HG02763 (cell line): ENCODE data around the gene SLC25A26.

Experiments
- ATAC-seq: cut with Tn5 transposase; IDR thresholded peaks from one replicate; pipeline ENCODE4 v1.9.1; 2021; ENCODE audit warnings: mild to moderate bottlenecking, moderate library complexity; ENCODE audit not compliant: unreplicated experiment

The SLC25A26 gene

DNA sequence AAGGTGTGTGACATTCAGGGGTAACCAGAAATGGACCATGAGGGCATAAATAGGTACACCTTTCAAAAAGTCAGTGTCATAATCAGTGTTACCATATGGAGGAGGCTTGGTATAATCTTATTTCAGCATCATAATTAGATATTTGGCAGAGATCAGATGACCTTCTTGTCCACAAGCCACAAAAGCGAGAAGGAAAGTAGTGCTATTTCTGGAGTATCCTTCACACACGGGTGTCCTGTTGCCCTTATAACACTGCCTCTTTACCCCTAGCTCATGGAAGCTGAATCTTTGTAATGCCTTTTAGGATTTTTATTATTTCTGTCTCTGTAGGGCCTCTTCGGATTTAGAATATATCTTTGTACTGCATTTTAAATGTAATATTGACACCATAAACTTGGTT, 147.2 kb downstream of the SLC25A26 start:
- ATAC-seq: no peak

- ATAC-seq: no peak
Measured at GRCh38 chr3:66370179-66370578, 149.4 kb downstream of the SLC25A26 start.

DNA sequence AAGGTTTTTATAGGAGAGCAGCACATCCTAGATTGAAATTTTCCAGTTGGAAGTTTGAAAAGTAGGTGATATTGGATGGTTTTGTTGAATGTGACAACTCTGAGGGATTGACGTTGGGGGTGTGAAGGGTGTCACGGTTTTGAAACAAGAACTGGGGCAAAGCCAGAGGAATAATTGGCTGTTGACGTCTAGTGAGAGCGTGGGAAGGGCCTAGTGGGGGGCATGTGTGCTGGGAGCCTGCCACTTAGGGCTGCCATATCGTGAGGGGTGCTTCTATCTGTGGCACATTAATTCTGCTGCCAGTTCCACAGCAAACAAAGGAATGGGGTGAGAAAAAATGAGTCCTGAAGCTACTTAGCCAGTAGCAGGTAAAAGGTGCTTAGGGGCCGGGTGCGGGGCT, 150.6 kb downstream of the SLC25A26 start:
- ATAC-seq: no peak

DNA sequence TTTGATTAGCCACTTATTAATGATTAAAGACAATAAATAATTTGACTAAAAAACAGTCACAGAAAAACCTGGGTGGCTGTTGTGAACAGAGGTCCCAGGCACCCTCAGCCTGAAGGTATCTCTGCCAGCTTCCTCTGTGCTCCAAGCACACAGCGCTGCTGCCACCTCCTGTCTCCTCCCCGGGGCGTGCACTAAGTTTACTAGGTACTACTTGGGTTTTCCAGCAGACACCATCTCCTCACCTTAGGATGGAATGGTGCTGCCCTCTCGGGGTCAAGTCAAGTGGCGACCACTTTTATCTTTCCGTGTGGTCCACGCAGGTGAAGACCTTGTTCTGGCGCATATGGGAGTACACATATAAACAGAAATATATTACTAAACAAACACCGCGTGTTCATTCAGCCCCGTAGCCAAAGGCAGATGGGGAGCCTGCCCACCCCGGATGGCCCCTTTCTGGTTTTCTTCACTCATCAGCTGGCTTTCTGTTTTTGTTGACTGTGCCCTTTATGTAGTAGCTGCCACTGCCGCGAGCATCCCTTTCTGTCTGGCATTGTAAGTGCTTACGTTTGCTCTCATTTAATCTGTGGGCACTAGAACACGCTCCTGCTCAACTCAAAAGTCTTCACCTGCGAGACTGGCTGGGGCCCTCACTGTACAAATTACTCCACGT, 152.0 kb downstream of the SLC25A26 start:
- ATAC-seq: no peak

GRCh38 chr3:66376568-66376967, 155.8 kb downstream of the SLC25A26 start:
- no peak for ATAC-seq

- no peak for ATAC-seq
Measured at GRCh38 chr3:66377800-66378199, 157.0 kb downstream of the SLC25A26 start.

DNA sequence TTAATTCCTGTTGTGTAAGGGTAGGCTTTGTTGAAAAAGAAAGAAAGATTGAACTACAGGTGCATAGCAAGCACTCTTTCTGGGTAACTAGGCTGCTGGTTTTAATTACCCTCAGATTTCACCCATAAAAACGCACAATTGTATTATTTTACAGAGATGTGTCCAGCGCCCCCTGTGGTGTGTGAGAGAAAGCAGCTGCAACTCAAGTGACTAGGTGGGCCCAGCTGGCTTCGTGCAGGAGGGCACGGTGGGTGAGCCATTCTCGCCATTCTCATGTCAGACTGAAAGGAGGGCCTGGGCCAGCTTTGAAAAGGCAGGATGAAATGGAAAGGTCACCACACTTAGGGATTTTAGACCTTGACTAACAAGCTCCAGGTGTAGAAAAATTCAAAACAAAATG, 157.5 kb downstream of the SLC25A26 start:
- no peak for ATAC-seq

DNA sequence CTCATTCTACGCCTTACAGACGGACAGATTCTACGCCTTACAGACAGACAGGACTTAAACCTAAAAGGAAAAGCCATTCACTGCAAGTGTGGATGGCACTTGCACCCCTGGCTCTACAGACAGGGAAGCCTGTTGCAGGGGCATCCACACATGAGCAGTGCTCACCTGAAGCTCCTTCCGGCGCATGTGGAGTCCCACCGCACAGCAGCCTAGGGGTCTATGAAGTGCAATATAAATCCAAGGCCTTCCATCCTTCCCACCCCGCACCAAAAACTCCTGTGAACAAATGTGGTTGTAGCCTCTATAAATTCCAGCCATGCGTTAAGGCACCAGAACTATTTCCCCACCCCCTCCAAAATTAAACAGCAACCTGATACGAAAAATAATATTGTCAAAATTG, 158.8 kb downstream of the SLC25A26 start:
- ATAC-seq: no peak

- no peak for ATAC-seq
Measured at GRCh38 chr3:66380200-66380932, 159.6 kb downstream of the SLC25A26 start.

DNA sequence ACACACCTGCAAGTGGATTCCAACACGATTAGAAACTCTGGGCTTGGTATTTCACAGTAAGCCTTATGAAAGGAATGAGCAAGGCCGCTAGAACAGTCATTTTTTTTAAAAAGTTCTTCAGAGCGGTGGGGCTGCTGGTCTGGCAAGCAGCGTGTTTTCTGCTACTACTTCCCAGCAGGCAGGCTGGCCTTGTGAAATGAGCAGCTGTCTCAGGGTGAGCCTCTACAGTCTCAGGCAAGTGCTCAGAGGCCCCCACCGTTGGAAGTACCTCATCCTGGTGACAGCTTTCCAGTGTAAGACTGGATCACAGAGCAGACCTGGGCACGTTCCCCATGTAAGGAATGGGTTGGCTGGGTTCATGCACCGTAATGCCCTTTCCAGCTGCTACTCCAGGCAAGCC, 160.8 kb downstream of the SLC25A26 start:
- no peak for ATAC-seq

DNA sequence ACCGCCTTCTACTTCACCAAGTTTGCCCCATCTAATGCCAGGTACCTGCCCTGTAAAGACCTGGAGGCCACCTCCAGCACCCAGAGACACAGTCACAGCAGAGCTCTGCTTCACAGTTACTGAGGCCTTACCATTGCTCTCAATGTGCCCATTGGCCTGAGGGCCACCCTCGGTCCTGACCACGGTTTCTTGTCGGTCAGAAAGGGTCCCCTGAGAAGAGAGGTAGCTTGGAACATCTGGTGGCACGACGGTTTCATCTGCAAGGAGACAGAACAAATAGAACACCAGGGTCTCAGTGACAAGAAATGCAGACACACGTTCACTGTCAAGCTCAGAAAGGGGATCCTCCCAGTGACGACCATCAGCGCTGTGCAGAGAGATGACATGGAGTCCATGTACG, 161.3 kb downstream of the SLC25A26 start:
- ATAC-seq: no peak

DNA sequence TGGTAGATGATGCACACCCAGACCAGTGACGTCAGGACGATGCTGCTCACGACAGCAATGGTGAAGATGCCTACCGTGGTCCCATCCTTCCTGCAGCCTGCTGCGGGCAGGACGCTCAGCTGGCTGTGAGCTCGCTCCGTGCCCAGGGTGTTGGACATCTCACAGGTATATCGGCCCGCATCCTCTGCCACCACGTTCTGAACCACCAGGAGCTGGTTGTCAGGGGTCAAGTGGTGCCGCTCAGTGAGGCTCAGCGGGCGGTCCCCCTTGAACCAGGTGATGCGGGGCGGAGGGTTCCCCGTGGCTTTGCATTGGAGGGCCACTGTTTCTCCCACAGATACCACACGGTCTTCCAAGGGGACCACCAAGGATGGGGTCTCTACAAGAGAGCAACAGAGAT, 162.2 kb downstream of the SLC25A26 start:
- ATAC-seq: no peak

- no peak for ATAC-seq
Measured at GRCh38 chr3:66383998-66384745, 163.4 kb downstream of the SLC25A26 start.

GRCh38 chr3:66385066-66385465, 164.3 kb downstream of the SLC25A26 start:
- ATAC-seq: no peak

- peak; percentile 82 for ATAC-seq
Measured at GRCh38 chr3:66386011-66386924, 165.5 kb downstream of the SLC25A26 start.

GRCh38 chr3:66386925-66387650, 166.3 kb downstream of the SLC25A26 start:
- ATAC-seq: peak; percentile 39

DNA sequence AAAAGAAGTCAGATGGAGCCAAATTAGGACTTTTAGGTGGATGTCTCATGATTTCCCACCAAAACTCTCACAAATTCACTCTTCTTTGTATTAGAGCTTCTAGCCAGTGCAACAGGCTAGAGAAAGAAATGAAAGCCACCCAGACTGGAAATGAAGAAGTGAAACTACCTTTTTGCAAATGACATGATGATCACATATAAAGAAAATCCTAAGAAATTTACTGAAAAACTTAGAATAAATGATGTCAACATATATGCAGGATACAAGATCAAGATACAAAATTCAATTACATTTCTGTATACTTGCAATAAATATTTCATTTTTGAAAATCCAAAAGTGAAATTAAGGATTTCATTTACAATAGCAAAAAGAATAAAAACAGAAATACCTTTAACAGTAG, 169.2 kb downstream of the SLC25A26 start:
- ATAC-seq: peak; percentile 25

- no peak for ATAC-seq
Measured at GRCh38 chr3:66392512-66392911, 171.7 kb downstream of the SLC25A26 start.

- ATAC-seq: no peak
Measured at GRCh38 chr3:66392966-66393332, 172.1 kb downstream of the SLC25A26 start.

DNA sequence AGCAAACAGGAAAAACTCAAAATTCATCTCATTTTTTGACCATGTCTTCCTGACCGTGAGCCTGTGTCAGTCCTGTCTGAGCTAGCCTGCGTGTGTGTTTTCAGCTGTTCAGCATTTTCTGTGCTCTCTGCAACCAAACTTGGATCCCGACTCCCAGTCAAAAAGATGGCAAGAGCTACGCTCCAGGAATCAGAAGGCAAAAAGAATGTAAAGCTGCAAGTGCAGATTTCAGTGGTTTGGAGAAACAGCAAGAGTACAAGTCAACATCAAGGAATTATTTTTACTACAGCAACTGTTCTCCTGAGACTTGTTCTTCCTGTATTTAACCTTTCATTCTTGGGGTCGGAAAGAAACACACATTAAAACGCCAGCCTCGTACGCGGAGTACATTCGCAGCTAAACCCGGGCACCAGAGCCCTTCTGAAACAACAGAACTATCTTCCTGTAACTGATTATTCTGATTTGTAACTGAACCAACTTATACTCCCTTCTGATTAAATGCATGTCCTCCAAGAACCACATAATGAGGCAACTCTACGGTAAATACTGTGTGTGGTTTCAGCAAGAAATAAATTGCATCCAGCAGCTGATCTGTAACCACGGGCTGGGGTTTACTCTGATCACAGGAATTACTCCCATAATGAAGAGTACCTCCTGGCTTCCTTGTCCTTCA, 172.7 kb downstream of the SLC25A26 start:
- ATAC-seq: no peak
